Natural killer cell treated with Interleukin-12 subunit alpha and Interleukin-12 subunit beta and Interleukin-15 and Interleukin-18, amount 100 ng/mL, for 72 hours (primary cell): Measurements from ENCODE around the gene CDK17. TPM values are rescaled to one million over a fixed set of nuclear protein-coding genes. Genes with fewer than 3 reads are reported as not detected.
"Not testable (repeated sequence)": the region's sequence is repeated elsewhere in the genome, so short reads cannot be mapped to it uniquely, and the experiment has no call there.

ENCODE experiments used
- ATAC-seq, 2 donors: fragments of 150-1000 bp; cut with Tn5 transposase in 1 of 2; sonication (Bioruptor Pico), chemical (Tn5 transposase) in 1 of 2; 2 replicates each; pipeline ENCODE4 v1.10.0; 2021
- DNase-seq: peaks from one replicate; pipeline ENCODE4 v3.0.0; 2022; ENCODE audit warnings: low spot score
- H3K27ac Mint-ChIP-seq, 2 donors: 1 replicate in 1 of 2; 2 replicates in 1 of 2; pipeline ENCODE4 v1.8.0; 2022; ENCODE audit warnings: mixed read lengths in 2 of 2, mild to moderate bottlenecking in 1 of 2, moderate library complexity in 1 of 2
- H3K27me3 Mint-ChIP-seq, 2 donors: 1 replicate in 1 of 2; 2 replicates in 1 of 2; pipeline ENCODE4 v1.8.0; 2022; ENCODE audit warnings: mixed read lengths in 2 of 2
- H3K36me3 Mint-ChIP-seq: one replicate; pipeline ENCODE4 v1.8.0; 2022; ENCODE audit warnings: mixed read lengths
- H3K4me1 Mint-ChIP-seq, 2 donors: 1 replicate in 1 of 2; 2 replicates in 1 of 2; pipeline ENCODE4 v1.8.0; 2022; ENCODE audit warnings: low read depth in 2 of 2, mixed read lengths in 2 of 2, mild to moderate bottlenecking in 1 of 2
- H3K4me3 Mint-ChIP-seq: one replicate; pipeline ENCODE4 v1.8.0; 2022; ENCODE audit warnings: mixed read lengths
- H3K9me3 Mint-ChIP-seq: 2 replicates; pipeline ENCODE4 v1.8.0; 2022; ENCODE audit warnings: mixed read lengths
- total RNA-seq, 2 donors: library from RNA; stranded (reverse); gene quantifications; one replicate each; pipeline ENCODE4 v1.2.3, GENCODE V29; 2022

Gene CDK17
- 10 to 100 TPM; 66.9 to 82.1 TPM for total RNA-seq

GRCh38 chr12:96399919-96400630 is at the start of gene CDK17:
Gene CDK17, minus strand, starts transcription at chr12:96400439. Its CDS starts 65,603 bp downstream, at chr12:96334836.
- Mint-ChIP-seq H3K4me3 (peak within 1 kb of the TSS; percentile 98), H3K4me1 (peaks cover 30 to 47% of the 10 kb centered on the region in 2 donors), H3K36me3 (peaks cover 5% of the 10 kb centered on the region), H3K27ac (peak within 1 kb of the TSS; percentile 92 to 98), H3K9me3 (no peaks in the 10 kb centered on the region), H3K27me3 (no peaks in the 10 kb centered on the region)
- DNase-seq = peak; percentile 93
- ATAC-seq = peak; percentile 82

- no peaks in the 10 kb centered on the region for H3K27me3 Mint-ChIP-seq
- no peak for DNase-seq
- peak overlapping the region; percentile 16 to 55 for H3K27ac Mint-ChIP-seq
- H3K36me3 Mint-ChIP-seq = no peaks in the 10 kb centered on the region
- peaks cover 19 to 37% of the 10 kb centered on the region in 2 donors for H3K4me1 Mint-ChIP-seq
- no peaks in the 10 kb centered on the region for H3K9me3 Mint-ChIP-seq
- ATAC-seq = no peak
- H3K4me3 Mint-ChIP-seq = no peak overlapping the region
Observed at GRCh38 chr12:96448300-96448699, 48.1 kb upstream of the CDK17 start.

- Mint-ChIP-seq H3K27me3 (no peaks in the 10 kb centered on the region), H3K27ac (peak overlapping the region; percentile 93 to 97), H3K36me3 (no peaks in the 10 kb centered on the region), H3K4me3 (no peak overlapping the region), H3K9me3 (no peaks in the 10 kb centered on the region), H3K4me1 (peaks cover 25 to 44% of the 10 kb centered on the region in 2 donors)
- ATAC-seq (no peak), DNase-seq (no peak)
Observed at GRCh38 chr12:96447256-96447655, 47.0 kb upstream of the CDK17 start.

GRCh38 chr12:96445691-96446583 is 45.7 kb upstream of the CDK17 start:
- ATAC-seq = peak; percentile 99
- Mint-ChIP-seq H3K27me3 (no peaks in the 10 kb centered on the region), H3K36me3 (no peaks in the 10 kb centered on the region), H3K4me1 (peaks cover 33 to 49% of the 10 kb centered on the region in 2 donors), H3K4me3 (peak overlapping the region; percentile 70), H3K27ac (peak overlapping the region; percentile 93 to 97), H3K9me3 (peaks cover 5% of the 10 kb centered on the region)
- peak; percentile 78 for DNase-seq

- Mint-ChIP-seq H3K36me3 (no peaks in the 10 kb centered on the region), H3K4me3 (peak overlapping the region; percentile 57), H3K4me1 (peaks cover 37 to 49% of the 10 kb centered on the region in 2 donors), H3K27me3 (no peaks in the 10 kb centered on the region), H3K9me3 (peaks cover 5% of the 10 kb centered on the region), H3K27ac (peak overlapping the region; percentile 93 to 97)
- DNase-seq (no peak), ATAC-seq (no peak)
Observed at GRCh38 chr12:96444399-96444798, 44.2 kb upstream of the CDK17 start.

- ATAC-seq = no peak
Observed at GRCh38 chr12:96442906-96443305, 42.7 kb upstream of the CDK17 start.

GRCh38 chr12:96441816-96442215 is 41.6 kb upstream of the CDK17 start:
- H3K9me3 Mint-ChIP-seq = peaks cover 5% of the 10 kb centered on the region
- ATAC-seq (no peak), DNase-seq (no peak)
- H3K36me3 Mint-ChIP-seq = no peaks in the 10 kb centered on the region
- H3K27me3 Mint-ChIP-seq = no peaks in the 10 kb centered on the region
- peaks cover 42 to 52% of the 10 kb centered on the region in 2 donors for H3K4me1 Mint-ChIP-seq
- peak overlapping the region; percentile 38 to 66 for H3K27ac Mint-ChIP-seq
- H3K4me3 Mint-ChIP-seq = peak overlapping the region; percentile 6

More at GRCh38 chr12:96442906-96443305, 42.7 kb upstream of the CDK17 start:
- H3K27me3 Mint-ChIP-seq = no peaks in the 10 kb centered on the region
- peak overlapping the region; percentile 66 to 72 for H3K27ac Mint-ChIP-seq
- no peak for DNase-seq
- H3K4me3 Mint-ChIP-seq = no peak overlapping the region
- peaks cover 5% of the 10 kb centered on the region for H3K9me3 Mint-ChIP-seq
- no peaks in the 10 kb centered on the region for H3K36me3 Mint-ChIP-seq
- H3K4me1 Mint-ChIP-seq = peaks cover 41 to 52% of the 10 kb centered on the region in 2 donors

GRCh38 chr12:96438330-96438729 is 38.1 kb upstream of the CDK17 start:
- Mint-ChIP-seq H3K36me3 (no peaks in the 10 kb centered on the region), H3K4me1 (peaks cover 36 to 38% of the 10 kb centered on the region in 2 donors), H3K27me3 (no peaks in the 10 kb centered on the region), H3K9me3 (peaks cover 8% of the 10 kb centered on the region), H3K27ac (peak overlapping the region; percentile 7 to 12), H3K4me3 (no peak overlapping the region)
- DNase-seq (no peak), ATAC-seq (no peak)

GRCh38 chr12:96437171-96437445 is 36.9 kb upstream of the CDK17 start:
- Mint-ChIP-seq H3K36me3 (no peaks in the 10 kb centered on the region), H3K4me3 (no peak overlapping the region), H3K27ac (peak overlapping the region in 1 of 2 donors; percentile 30), H3K9me3 (peaks cover 8% of the 10 kb centered on the region), H3K27me3 (no peaks in the 10 kb centered on the region), H3K4me1 (peaks cover 30 to 31% of the 10 kb centered on the region in 2 donors)
- no peak for ATAC-seq
- no peak for DNase-seq

GRCh38 chr12:96436366-96437170 is 36.3 kb upstream of the CDK17 start:
- Mint-ChIP-seq H3K4me1 (peaks cover 24 to 25% of the 10 kb centered on the region in 2 donors), H3K4me3 (no peak overlapping the region), H3K27ac (peak overlapping the region in 1 of 2 donors; percentile 30), H3K36me3 (no peaks in the 10 kb centered on the region), H3K9me3 (peaks cover 3% of the 10 kb centered on the region), H3K27me3 (no peaks in the 10 kb centered on the region)
- no peak for DNase-seq
- no peak for ATAC-seq

- peaks cover 3% of the 10 kb centered on the region for H3K9me3 Mint-ChIP-seq
- no peaks in the 10 kb centered on the region for H3K27me3 Mint-ChIP-seq
- no peaks in the 10 kb centered on the region for H3K36me3 Mint-ChIP-seq
- DNase-seq (peak; percentile 77), ATAC-seq (peak; percentile 93 to 98)
- peak overlapping the region; percentile 65 for H3K4me3 Mint-ChIP-seq
- H3K27ac Mint-ChIP-seq = peak overlapping the region; percentile 22 to 63
- peaks cover 18 to 20% of the 10 kb centered on the region in 2 donors for H3K4me1 Mint-ChIP-seq
Observed at GRCh38 chr12:96434107-96434506, 33.9 kb upstream of the CDK17 start.

GRCh38 chr12:96432496-96433321 is 32.5 kb upstream of the CDK17 start:
- not testable (repeated sequence) for H3K9me3 Mint-ChIP-seq, H3K4me3 Mint-ChIP-seq, DNase-seq, H3K27me3 Mint-ChIP-seq, ATAC-seq, H3K27ac Mint-ChIP-seq, H3K36me3 Mint-ChIP-seq
- peaks cover 14 to 20% of the 10 kb centered on the region in 2 donors for H3K4me1 Mint-ChIP-seq

- H3K4me3 Mint-ChIP-seq = no peak overlapping the region
- no peak overlapping the region for H3K27ac Mint-ChIP-seq
Observed at GRCh38 chr12:96431067-96431466, 30.8 kb upstream of the CDK17 start.

More at GRCh38 chr12:96431067-96431466, 30.8 kb upstream of the CDK17 start:
- DNase-seq = no peak
- no peak for ATAC-seq
- Mint-ChIP-seq H3K27me3 (no peaks in the 10 kb centered on the region), H3K36me3 (no peaks in the 10 kb centered on the region), H3K4me1 (peaks cover 20 to 27% of the 10 kb centered on the region in 2 donors), H3K9me3 (peaks cover 3% of the 10 kb centered on the region)
